SK-N-SH (cell line): Measurements from ENCODE around the gene CD300A. TPM values are rescaled to one million over a fixed set of nuclear protein-coding genes. Genes with fewer than 3 reads are reported as not detected.

Experiments used
- CTCF ChIA-PET: fragments of 300-600, 350-600 bp; formaldehyde crosslinking; extraction: SDS; loops from one replicate; lab custom pipeline; 2021; lab: Yijun Ruan, JAX
- POLR2A ChIA-PET: fragments of 350-600 bp; sonication (Branson Sonifier 250); formaldehyde crosslinking; extraction: SDS; loops from one replicate; lab custom pipeline; 2020; ENCODE audit warnings: antibody characterized with exemption, inconsistent platforms; lab: Yijun Ruan, JAX
- DNase-seq: peaks from one replicate; pipeline ENCODE4 v3.0.0; 2012
- H2AFZ ChIP-seq: fragments of 200-600 bp; sonication (generic); 2 replicates; pipeline ENCODE4 v1.8.1; 2016; ENCODE audit warnings: antibody characterized with exemption, mild to moderate bottlenecking, low read depth
- H3F3A ChIP-seq: fragments of 200-600 bp; sonication (generic); replicated peaks from 2 replicates; pipeline ENCODE3; 2016; ENCODE audit warnings: antibody characterized with exemption, mild to moderate bottlenecking; ENCODE audit not compliant: insufficient read depth
- H3K27ac ChIP-seq, 2 experiments: fragments of 200-500 bp in 1 of 2; fragments of 200-600 bp in 1 of 2; sonication (Bioruptor generic) in 1 of 2; sonication (generic), shearing (Covaris generic) in 1 of 2; 2 replicates each; pipeline versions ENCODE4 v1.5.1 to v1.6.1; 2014 to 2016; ENCODE audit warnings: low read depth in 2 of 2, inconsistent platforms in 1 of 2, low read length in 1 of 2, mild to moderate bottlenecking in 1 of 2, mixed read lengths in 1 of 2
- H3K27me3 ChIP-seq: fragments of 200-600 bp; sonication (generic), shearing (Covaris generic); 2 replicates; pipeline ENCODE4 v1.6.1; 2016; ENCODE audit warnings: mixed run types; ENCODE audit not compliant: insufficient read depth
- H3K36me3 ChIP-seq, 2 experiments: fragments of 200-500 bp in 1 of 2; fragments of 200-600 bp in 1 of 2; sonication (Bioruptor generic) in 1 of 2; sonication (generic) in 1 of 2; replicated peaks in 1 of 2; 2 replicates each; pipeline versions ENCODE3 to v1.5.1; 2014 to 2016; ENCODE audit warnings: low read length in 1 of 2, mild to moderate bottlenecking in 1 of 2; ENCODE audit not compliant: insufficient read depth in 2 of 2, control insufficient read depth in 1 of 2
- H3K4me1 ChIP-seq, 2 experiments: fragments of 200-500 bp in 1 of 2; fragments of 200-600 bp in 1 of 2; sonication (Bioruptor generic) in 1 of 2; sonication (generic), shearing (Covaris generic) in 1 of 2; 2 replicates each; pipeline versions ENCODE4 v1.5.1 to v1.6.1; 2014 to 2016; ENCODE audit warnings: low read depth in 1 of 2, low read length in 1 of 2, mixed run types in 1 of 2; ENCODE audit not compliant: insufficient read depth in 2 of 2, control insufficient read depth in 1 of 2
- H3K4me2 ChIP-seq: fragments of 200-600 bp; sonication (generic), shearing (Covaris generic); 2 replicates; pipeline ENCODE4 v1.6.1; 2017; ENCODE audit warnings: mixed run types
- H3K4me3 ChIP-seq, 2 experiments: fragments of 200-500 bp in 1 of 2; fragments of 200-600 bp in 1 of 2; sonication (Bioruptor generic) in 1 of 2; sonication (generic), shearing (Covaris generic) in 1 of 2; 2 replicates each; pipeline versions ENCODE4 v1.5.1 to v1.8.1; 2014 to 2016; ENCODE audit warnings: low read depth in 2 of 2, inconsistent platforms in 1 of 2, low read length in 1 of 2, mild to moderate bottlenecking in 1 of 2, mixed read lengths in 1 of 2, moderate library complexity in 1 of 2
- H3K79me2 ChIP-seq: fragments of 200-600 bp; sonication (generic); 2 replicates; pipeline ENCODE4 v1.8.1; 2017; ENCODE audit warnings: mild to moderate bottlenecking; ENCODE audit not compliant: insufficient read depth
- H3K9ac ChIP-seq: fragments of 200-600 bp; sonication (generic); 2 replicates; pipeline ENCODE4 v1.6.1; 2017; ENCODE audit warnings: mixed run types
- H3K9me2 ChIP-seq: fragments of 200-600 bp; sonication (generic); 2 replicates; pipeline ENCODE4 v1.6.1; 2017; ENCODE audit warnings: mixed run types
- H3K9me3 ChIP-seq: fragments of 200-600 bp; sonication (generic); 2 replicates; pipeline ENCODE4 v1.6.1; 2017; ENCODE audit warnings: mixed run types, mild to moderate bottlenecking, moderate library complexity
- H4K20me1 ChIP-seq: fragments of 200-600 bp; sonication (generic); 2 replicates; pipeline ENCODE4 v1.6.1; 2017; ENCODE audit warnings: mild to moderate bottlenecking, mixed run types; ENCODE audit not compliant: insufficient read depth
- ELF1 ChIP-seq: IDR thresholded peaks from 2 replicates; pipeline ENCODE4 v1.4.0; 2012
- EP300 ChIP-seq, 2 experiments: IDR thresholded peaks; 2 replicates each; pipeline versions ENCODE4 v1.4.0 to v1.6.1; 2012; ENCODE audit warnings: borderline replicate concordance in 1 of 2, low read depth in 1 of 2, low read length in 1 of 2
- EZH2phosphoT487 ChIP-seq: fragments of 200-600 bp; sonication (generic); IDR thresholded peaks from 2 replicates; pipeline ENCODE4 v1.6.1; 2017; ENCODE audit warnings: low read depth, mixed run types, mild to moderate bottlenecking, antibody characterized with exemption, moderate library complexity, borderline replicate concordance
- GABPA ChIP-seq: IDR thresholded peaks from 2 replicates; pipeline ENCODE4 v1.4.0; 2012; ENCODE audit warnings: low read depth, mild to moderate bottlenecking
- IRF3 ChIP-seq: fragments of 150-350 bp; IDR thresholded peaks from 2 replicates; pipeline ENCODE4 v1.6.1; 2016; ENCODE audit warnings: mild to moderate bottlenecking, low read depth, low read length
- MAX ChIP-seq: IDR thresholded peaks from 2 replicates; pipeline ENCODE4 v1.4.0; 2012; ENCODE audit warnings: low read depth
- PBX3 ChIP-seq: IDR thresholded peaks from 2 replicates; pipeline ENCODE4; 2012
- POLR2AphosphoS5 ChIP-seq: IDR thresholded peaks from 2 replicates; pipeline ENCODE4 v1.6.1; 2012; ENCODE audit warnings: low read depth, low read length
- RFX5 ChIP-seq: IDR thresholded peaks from 2 replicates; pipeline ENCODE4 v1.6.1; 2012; ENCODE audit warnings: mild to moderate bottlenecking, improper control_type of control experiment, low read length
- RXRA ChIP-seq: IDR thresholded peaks from 2 replicates; pipeline ENCODE4 v1.4.0; 2012; ENCODE audit warnings: low read depth, mild to moderate bottlenecking, borderline replicate concordance
- TCF12 ChIP-seq: IDR thresholded peaks from 2 replicates; pipeline ENCODE4 v1.4.0; 2012
- USF2 ChIP-seq: fragments of 150-350 bp; IDR thresholded peaks from 2 replicates; pipeline ENCODE4 v1.6.1; 2017; ENCODE audit warnings: antibody characterized with exemption, low read length, low read depth, borderline replicate concordance
- WGBS: methylation state at CpG from one replicate; pipeline ENCODE4 v1.1.6; 2017; ENCODE audit warnings: low lambda C conversion rate; 5-methylcytosine and 5-hydroxymethylcytosine counted together
- polyA plus RNA-seq, 3 experiments: library from polyadenylated mRNA; depleted of rRNA; stranded (reverse); fragments of >200 nt; gene quantifications; 2 replicates each; pipeline ENCODE4 v1.2.3, GENCODE V29; 2012
- TF ChIP-seq, protein P1 (sequence below): fragments of 200-600 bp; sonication (generic); IDR thresholded peaks from 2 replicates; pipeline ENCODE4 v1.6.1; 2017; ENCODE audit warnings: antibody characterized with exemption, mild to moderate bottlenecking, moderate library complexity

CD300A gene
- polyA plus RNA-seq (2012; rRNA removed) = not detected in 2 replicates
- polyA plus RNA-seq (2012; cell fraction: cytosol; rRNA removed) = not detected in 2 replicates
- not detected in 2 replicates for polyA plus RNA-seq (2012; cell fraction: nucleus; rRNA removed)

GRCh38 chr17:74466111-74466827, at the start of gene CD300A:
CD300A (plus strand) TSS chr17:74466634; CDS start chr17:74466704, 70 bp downstream.
- Histone ChIP-seq H4K20me1 (no peaks in the 10 kb centered on the region), H3F3A (no peaks in the 10 kb centered on the region), H3K36me3 (no peaks in the 10 kb centered on the region), H3K79me2 (no peaks in the 10 kb centered on the region), H3K4me1 (no peaks in the 10 kb centered on the region), H2AFZ (no peak within 1 kb of the TSS), H3K4me2 (no peak within 1 kb of the TSS)
- CTCF ChIA-PET = interaction anchor here (0.9 to 1.0 kb wide), 4 partner anchors 8 to 113 kb away, joined by 3 to 6 read pairs (median 4); no protein-coding TSS in a partner anchor
- DNase-seq = no peak
- TF ChIP-seq GABPA (no peak), EZH2phosphoT487 (no peak), POLR2AphosphoS5 (no peak)
- TF ChIP-seq, protein P1, sequence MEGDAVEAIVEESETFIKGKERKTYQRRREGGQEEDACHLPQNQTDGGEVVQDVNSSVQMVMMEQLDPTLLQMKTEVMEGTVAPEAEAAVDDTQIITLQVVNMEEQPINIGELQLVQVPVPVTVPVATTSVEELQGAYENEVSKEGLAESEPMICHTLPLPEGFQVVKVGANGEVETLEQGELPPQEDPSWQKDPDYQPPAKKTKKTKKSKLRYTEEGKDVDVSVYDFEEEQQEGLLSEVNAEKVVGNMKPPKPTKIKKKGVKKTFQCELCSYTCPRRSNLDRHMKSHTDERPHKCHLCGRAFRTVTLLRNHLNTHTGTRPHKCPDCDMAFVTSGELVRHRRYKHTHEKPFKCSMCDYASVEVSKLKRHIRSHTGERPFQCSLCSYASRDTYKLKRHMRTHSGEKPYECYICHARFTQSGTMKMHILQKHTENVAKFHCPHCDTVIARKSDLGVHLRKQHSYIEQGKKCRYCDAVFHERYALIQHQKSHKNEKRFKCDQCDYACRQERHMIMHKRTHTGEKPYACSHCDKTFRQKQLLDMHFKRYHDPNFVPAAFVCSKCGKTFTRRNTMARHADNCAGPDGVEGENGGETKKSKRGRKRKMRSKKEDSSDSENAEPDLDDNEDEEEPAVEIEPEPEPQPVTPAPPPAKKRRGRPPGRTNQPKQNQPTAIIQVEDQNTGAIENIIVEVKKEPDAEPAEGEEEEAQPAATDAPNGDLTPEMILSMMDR = no peak
- TF ChIP-seq, all 33 proteins: peak for 0
- H3K9me3 ChIP-seq = no peaks in the 10 kb centered on the region
- WGBS = 66% methylated on average over 23 of the region's 25 CpGs
- POLR2A ChIA-PET = no interaction called here
- no peak within 1 kb of the TSS for H3K9ac ChIP-seq
- no peak within 1 kb of the TSS for H3K27ac ChIP-seq
- H3K9me2 ChIP-seq = no peaks in the 10 kb centered on the region
- no peaks in the 10 kb centered on the region for H3K27me3 ChIP-seq
- H3K4me3 ChIP-seq = no peak within 1 kb of the TSS

- H3K4me1 ChIP-seq = no peaks in the 10 kb centered on the region
- no peak overlapping the region for H3K4me3 ChIP-seq
- no peaks in the 10 kb centered on the region for H3K9me2 ChIP-seq
- H3K4me2 ChIP-seq = no peak overlapping the region
- no peaks in the 10 kb centered on the region for H4K20me1 ChIP-seq
- no peak overlapping the region for H2AFZ ChIP-seq
- H3K36me3 ChIP-seq = no peaks in the 10 kb centered on the region
- no peaks in the 10 kb centered on the region for H3K27me3 ChIP-seq
- no peaks in the 10 kb centered on the region for H3K9me3 ChIP-seq
- no peaks in the 10 kb centered on the region for H3F3A ChIP-seq
- 41% methylated on average over 10 of the region's 12 CpGs for WGBS
- no peak overlapping the region for H3K27ac ChIP-seq
- POLR2A ChIA-PET = no interaction called here
- no peaks in the 10 kb centered on the region for H3K79me2 ChIP-seq
- CTCF ChIA-PET = interaction anchor here (0.9 to 4.5 kb wide), 7 partner anchors 16 to 117 kb away, joined by 3 to 28 read pairs (median 4); no protein-coding TSS in a partner anchor
- no peak for TF ChIP-seq RFX5
- TF ChIP-seq USF2 = no peak
- no peak for TF ChIP-seq RXRA
- no peak for TF ChIP-seq TCF12
- TF ChIP-seq EP300 (IDR thresholded peaks at IDR 0.05; ENCODE audit: borderline replicate concordance in 1 of 2, low read depth in 1 of 2, low read length in 1 of 2) = no peak
- TF ChIP-seq, protein P1 = no peak
- no peak for TF ChIP-seq IRF3
- TF ChIP-seq MAX = no peak
- no peak for TF ChIP-seq PBX3
- no peak for TF ChIP-seq ELF1
- TF ChIP-seq, all 33 proteins: peak for 0
- no peak overlapping the region for H3K9ac ChIP-seq
- no peak for DNase-seq
Observed at GRCh38 chr17:74417178-74418045, 49.0 kb upstream of the CD300A start.
